Osteoblast (primary cell): ENCODE measurements around the gene CLSTN2. TPM values are rescaled to one million over a fixed set of nuclear protein-coding genes. Genes with fewer than 3 reads are reported as not detected.

ENCODE experiments used
- DNase-seq: peaks from one replicate; pipeline ENCODE4 v3.0.0; 2011; ENCODE audit warnings: low spot score, mixed read lengths; ENCODE audit not compliant: insufficient read length; ENCODE audit errors: missing footprints
- H2AFZ ChIP-seq: 2 replicates; pipeline ENCODE4 v1.6.0; 2011; ENCODE audit warnings: mild to moderate bottlenecking, low read length
- H3K27ac ChIP-seq: 2 replicates; pipeline ENCODE4 v1.5.1; 2011; ENCODE audit warnings: mild to moderate bottlenecking, low read depth, low read length, moderate library complexity
- H3K27me3 ChIP-seq: 2 replicates; pipeline ENCODE4 v1.6.0; 2012; ENCODE audit warnings: mild to moderate bottlenecking, control low read depth, inconsistent platforms, low read length, moderate library complexity; ENCODE audit not compliant: insufficient read depth
- H3K36me3 ChIP-seq: 2 replicates; pipeline ENCODE4 v1.5.1; 2011; ENCODE audit warnings: mild to moderate bottlenecking, low read length, control low read depth, moderate library complexity; ENCODE audit not compliant: insufficient read depth
- H3K4me1 ChIP-seq: 2 replicates; pipeline ENCODE4 v1.5.1; 2011; ENCODE audit warnings: mild to moderate bottlenecking, low read length, control low read depth, moderate library complexity; ENCODE audit not compliant: insufficient read depth
- H3K4me2 ChIP-seq: 2 replicates; pipeline ENCODE4 v1.6.0; 2011; ENCODE audit warnings: mild to moderate bottlenecking, low read length; ENCODE audit not compliant: insufficient read depth
- H3K4me3 ChIP-seq: fragments of 200-600 bp; sonication (generic); 3 replicates; pipeline ENCODE4 v1.5.1; 2012; ENCODE audit warnings: mild to moderate bottlenecking, low read length, inconsistent platforms; ENCODE audit not compliant: insufficient read depth
- H3K79me2 ChIP-seq: 2 replicates; pipeline ENCODE4 v1.6.0; 2012; ENCODE audit warnings: mild to moderate bottlenecking, low read length, control low read depth, inconsistent platforms; ENCODE audit not compliant: insufficient read depth
- H3K9me3 ChIP-seq: 2 replicates; pipeline ENCODE4 v1.5.1; 2011; ENCODE audit warnings: low read depth, low read length, control low read depth
- H4K20me1 ChIP-seq: 2 replicates; pipeline ENCODE4 v1.6.0; 2012; ENCODE audit warnings: mild to moderate bottlenecking, low read length, control low read depth; ENCODE audit not compliant: insufficient read depth
- total RNA-seq: library from RNA; depleted of rRNA; stranded (reverse); fragments of >200 nt; gene quantifications from 2 replicates; pipeline ENCODE4 v1.2.3, GENCODE V29; 2012
- TF ChIP-seq, protein P1 (sequence below): IDR thresholded peaks from 2 replicates; pipeline ENCODE4 v1.5.1; 2011; ENCODE audit warnings: mild to moderate bottlenecking, low read depth, low read length, moderate library complexity; ENCODE audit errors: extremely low read depth

Gene CLSTN2
- total RNA-seq, 1 donor = under 0.01 TPM

DNA sequence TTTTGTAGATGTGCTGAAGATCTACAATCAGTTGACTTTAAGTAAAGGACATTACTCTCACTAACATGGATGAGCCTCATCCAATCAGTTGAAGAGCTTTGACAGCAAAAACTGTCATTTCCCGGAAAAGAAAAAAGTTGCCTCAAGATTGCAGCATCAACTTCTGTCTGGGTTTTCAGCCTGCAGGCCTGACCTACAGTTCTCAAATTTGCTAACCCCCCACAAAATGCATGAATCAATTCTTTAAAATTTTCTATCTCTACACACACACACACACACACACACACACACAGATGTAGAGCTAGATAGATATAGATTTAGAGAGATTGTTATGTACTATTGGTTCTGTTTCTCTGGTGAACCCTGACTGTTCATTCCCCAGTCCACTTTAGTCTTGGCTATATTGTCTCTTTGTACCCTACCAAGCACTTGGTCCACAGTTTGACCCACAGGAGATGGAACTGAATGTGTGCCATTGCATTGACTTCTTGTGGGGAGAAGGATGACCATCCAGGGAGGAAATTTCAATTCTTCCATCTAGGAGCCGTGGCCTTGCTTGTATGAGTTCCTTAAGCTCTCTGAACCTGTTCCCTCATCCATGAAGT, 228.3 kb downstream of the CLSTN2 start:
- H3K4me3 ChIP-seq = no peak overlapping the region
- no peaks in the 10 kb centered on the region for H3K79me2 ChIP-seq
- no peak overlapping the region for H2AFZ ChIP-seq
- H3K27ac ChIP-seq = no peak overlapping the region
- DNase-seq = no peak
- no peaks in the 10 kb centered on the region for H3K9me3 ChIP-seq
- H3K4me1 ChIP-seq = peaks cover 12% of the 10 kb centered on the region
- H4K20me1 ChIP-seq = no peaks in the 10 kb centered on the region
- no peaks in the 10 kb centered on the region for H3K27me3 ChIP-seq
- no peak overlapping the region for H3K4me2 ChIP-seq
- TF ChIP-seq, protein P1, sequence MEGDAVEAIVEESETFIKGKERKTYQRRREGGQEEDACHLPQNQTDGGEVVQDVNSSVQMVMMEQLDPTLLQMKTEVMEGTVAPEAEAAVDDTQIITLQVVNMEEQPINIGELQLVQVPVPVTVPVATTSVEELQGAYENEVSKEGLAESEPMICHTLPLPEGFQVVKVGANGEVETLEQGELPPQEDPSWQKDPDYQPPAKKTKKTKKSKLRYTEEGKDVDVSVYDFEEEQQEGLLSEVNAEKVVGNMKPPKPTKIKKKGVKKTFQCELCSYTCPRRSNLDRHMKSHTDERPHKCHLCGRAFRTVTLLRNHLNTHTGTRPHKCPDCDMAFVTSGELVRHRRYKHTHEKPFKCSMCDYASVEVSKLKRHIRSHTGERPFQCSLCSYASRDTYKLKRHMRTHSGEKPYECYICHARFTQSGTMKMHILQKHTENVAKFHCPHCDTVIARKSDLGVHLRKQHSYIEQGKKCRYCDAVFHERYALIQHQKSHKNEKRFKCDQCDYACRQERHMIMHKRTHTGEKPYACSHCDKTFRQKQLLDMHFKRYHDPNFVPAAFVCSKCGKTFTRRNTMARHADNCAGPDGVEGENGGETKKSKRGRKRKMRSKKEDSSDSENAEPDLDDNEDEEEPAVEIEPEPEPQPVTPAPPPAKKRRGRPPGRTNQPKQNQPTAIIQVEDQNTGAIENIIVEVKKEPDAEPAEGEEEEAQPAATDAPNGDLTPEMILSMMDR = no peak
- H3K36me3 ChIP-seq = no peaks in the 10 kb centered on the region

DNA sequence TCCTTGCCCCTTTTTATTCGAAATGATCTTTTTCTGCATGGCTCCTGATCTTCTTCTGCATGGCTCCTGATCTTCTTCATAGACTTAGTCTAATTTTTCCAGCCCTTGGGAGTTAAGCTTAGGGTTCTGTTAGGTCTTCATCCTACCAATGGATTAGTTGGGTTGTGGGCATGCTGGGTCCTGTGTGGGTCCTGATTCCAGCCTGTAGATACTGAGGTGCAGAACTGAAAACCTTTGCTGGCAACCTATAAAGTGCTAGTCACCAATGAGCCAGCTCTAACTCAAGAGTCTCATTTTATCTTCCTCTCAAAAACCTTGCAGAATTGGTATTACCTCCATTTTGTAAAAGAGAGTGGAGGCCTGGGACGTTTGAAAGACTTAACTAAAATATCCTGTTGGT, 229.2 kb downstream of the CLSTN2 start:
- no peaks in the 10 kb centered on the region for H3K36me3 ChIP-seq
- TF ChIP-seq, protein P1 = no peak
- H2AFZ ChIP-seq = no peak overlapping the region

DNA sequence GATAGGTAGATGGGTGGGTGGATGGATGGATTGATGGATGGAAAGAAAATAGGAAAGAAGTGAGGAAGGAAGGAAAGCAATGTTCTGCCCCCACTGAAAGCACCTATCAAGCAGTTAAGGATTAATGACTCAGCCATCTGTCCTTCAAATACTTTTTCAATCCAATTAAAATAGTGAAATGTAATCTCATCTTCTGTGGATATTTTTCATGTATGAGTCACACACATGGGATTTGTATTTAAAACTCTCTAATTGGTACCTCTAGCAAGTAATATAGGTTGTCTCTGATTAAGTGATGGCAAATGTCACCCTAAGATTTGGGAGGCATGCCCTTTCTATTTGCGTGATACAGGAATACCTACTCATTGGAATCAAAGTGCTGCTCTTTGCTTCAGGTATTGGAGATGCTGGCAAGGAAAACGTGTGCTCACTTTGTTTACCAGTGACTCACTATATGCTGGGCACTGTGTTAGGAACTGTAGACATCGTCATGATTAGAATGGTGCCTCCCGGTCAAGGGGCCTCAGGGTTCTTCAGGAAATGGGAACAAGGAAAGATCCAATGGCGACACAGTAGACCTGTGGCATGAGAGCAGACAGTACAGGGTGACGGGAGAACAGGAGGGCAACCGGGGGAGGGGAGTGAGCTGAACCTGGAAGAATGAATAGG, 230.1 kb downstream of the CLSTN2 start:
- H2AFZ ChIP-seq = no peak overlapping the region
- no peak overlapping the region for H3K4me2 ChIP-seq
- TF ChIP-seq, protein P1 = no peak
- no peak overlapping the region for H3K4me3 ChIP-seq
- no peak for DNase-seq
- no peaks in the 10 kb centered on the region for H3K27me3 ChIP-seq
- no peaks in the 10 kb centered on the region for H3K9me3 ChIP-seq
- peaks cover 12% of the 10 kb centered on the region for H3K4me1 ChIP-seq
- H3K79me2 ChIP-seq = no peaks in the 10 kb centered on the region
- no peaks in the 10 kb centered on the region for H4K20me1 ChIP-seq
- H3K27ac ChIP-seq = no peak overlapping the region
- no peaks in the 10 kb centered on the region for H3K36me3 ChIP-seq

More for the DNA sequence above, 229.2 kb downstream of the CLSTN2 start:
- H4K20me1 ChIP-seq = no peaks in the 10 kb centered on the region
- no peak for DNase-seq
- no peak overlapping the region for H3K4me3 ChIP-seq
- no peak overlapping the region for H3K27ac ChIP-seq
- H3K4me1 ChIP-seq = peaks cover 12% of the 10 kb centered on the region
- H3K79me2 ChIP-seq = no peaks in the 10 kb centered on the region
- no peaks in the 10 kb centered on the region for H3K27me3 ChIP-seq
- no peaks in the 10 kb centered on the region for H3K9me3 ChIP-seq
- no peak overlapping the region for H3K4me2 ChIP-seq

DNA sequence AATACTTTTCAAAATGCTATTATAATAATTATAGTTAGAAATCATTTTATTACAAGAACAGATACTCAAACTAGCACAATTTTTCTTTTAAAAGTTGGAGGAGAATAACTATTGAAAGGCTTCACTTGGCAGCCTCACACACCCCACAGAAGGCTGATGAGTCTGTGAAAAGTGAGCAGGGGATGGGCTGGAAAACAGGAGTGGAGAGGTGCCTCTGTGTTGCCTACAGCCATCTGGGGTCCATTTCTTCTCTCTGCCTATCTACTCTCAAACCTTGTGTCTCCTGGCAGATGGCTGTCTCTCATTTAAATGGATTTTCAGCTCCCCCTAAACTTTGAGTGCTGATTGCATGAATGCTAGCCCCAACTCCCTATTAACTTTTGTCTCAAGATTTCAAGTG, 230.8 kb downstream of the CLSTN2 start:
- DNase-seq = no peak
- no peaks in the 10 kb centered on the region for H4K20me1 ChIP-seq
- no peaks in the 10 kb centered on the region for H3K9me3 ChIP-seq
- no peak overlapping the region for H3K4me2 ChIP-seq
- TF ChIP-seq, protein P1 = no peak
- no peaks in the 10 kb centered on the region for H3K27me3 ChIP-seq
- no peak overlapping the region for H3K4me3 ChIP-seq
- H3K36me3 ChIP-seq = no peaks in the 10 kb centered on the region
- no peaks in the 10 kb centered on the region for H3K79me2 ChIP-seq
- no peak overlapping the region for H2AFZ ChIP-seq
- H3K4me1 ChIP-seq = peaks cover 12% of the 10 kb centered on the region
- H3K27ac ChIP-seq = no peak overlapping the region
